OCI-LY7 (cell line): ENCODE data around the gene GALNT15.

ENCODE experiments used
- EZH2phosphoT487 ChIP-seq: fragments of 200-600 bp; sonication (generic); IDR thresholded peaks from 2 replicates; pipeline ENCODE4 v1.6.1; 2018; ENCODE audit warnings: low read depth, borderline replicate concordance, mild to moderate bottlenecking, mixed run types, antibody characterized with exemption, low read length, moderate library complexity, mixed read lengths
- TF ChIP-seq, protein P1 (sequence below): fragments of 200-600 bp; sonication (generic); conservative IDR thresholded peaks from 2 replicates; pipeline ENCODE4 v1.5.1; 2014; ENCODE audit warnings: mild to moderate bottlenecking, antibody characterized with exemption, low read length, moderate library complexity, mixed read lengths

DNA sequence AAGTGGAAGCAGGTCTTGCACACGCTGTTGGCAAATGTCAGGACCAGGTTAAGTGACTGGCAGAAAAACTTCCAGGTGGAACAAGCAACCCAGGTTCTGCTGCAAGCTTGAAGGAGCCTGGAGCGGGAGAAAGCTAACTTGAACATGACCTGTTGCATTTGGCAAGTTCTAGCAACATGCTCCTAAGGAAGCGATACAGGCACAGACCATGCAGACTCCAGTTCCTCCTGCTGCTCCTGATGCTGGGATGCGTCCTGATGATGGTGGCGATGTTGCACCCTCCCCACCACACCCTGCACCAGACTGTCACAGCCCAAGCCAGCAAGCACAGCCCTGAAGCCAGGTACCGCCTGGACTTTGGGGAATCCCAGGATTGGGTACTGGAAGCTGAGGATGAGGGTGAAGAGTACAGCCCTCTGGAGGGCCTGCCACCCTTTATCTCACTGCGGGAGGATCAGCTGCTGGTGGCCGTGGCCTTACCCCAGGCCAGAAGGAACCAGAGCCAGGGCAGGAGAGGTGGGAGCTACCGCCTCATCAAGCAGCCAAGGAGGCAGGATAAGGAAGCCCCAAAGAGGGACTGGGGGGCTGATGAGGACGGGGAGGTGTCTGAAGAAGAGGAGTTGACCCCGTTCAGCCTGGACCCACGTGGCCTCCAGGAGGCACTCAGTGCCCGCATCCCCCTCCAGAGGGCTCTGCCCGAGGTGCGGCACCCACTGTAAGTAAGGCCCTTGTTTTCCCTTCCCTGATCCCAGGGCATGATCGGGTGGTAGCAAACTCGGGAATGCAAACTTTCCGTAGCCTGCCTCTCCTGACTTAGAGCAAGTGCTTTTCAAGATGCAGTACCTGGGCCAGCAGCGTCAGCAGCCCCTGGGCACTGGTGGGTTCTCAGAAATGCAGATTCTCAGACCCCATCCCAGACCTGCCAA is 759 bp downstream of the GALNT15 start:
- TF ChIP-seq, protein P1, sequence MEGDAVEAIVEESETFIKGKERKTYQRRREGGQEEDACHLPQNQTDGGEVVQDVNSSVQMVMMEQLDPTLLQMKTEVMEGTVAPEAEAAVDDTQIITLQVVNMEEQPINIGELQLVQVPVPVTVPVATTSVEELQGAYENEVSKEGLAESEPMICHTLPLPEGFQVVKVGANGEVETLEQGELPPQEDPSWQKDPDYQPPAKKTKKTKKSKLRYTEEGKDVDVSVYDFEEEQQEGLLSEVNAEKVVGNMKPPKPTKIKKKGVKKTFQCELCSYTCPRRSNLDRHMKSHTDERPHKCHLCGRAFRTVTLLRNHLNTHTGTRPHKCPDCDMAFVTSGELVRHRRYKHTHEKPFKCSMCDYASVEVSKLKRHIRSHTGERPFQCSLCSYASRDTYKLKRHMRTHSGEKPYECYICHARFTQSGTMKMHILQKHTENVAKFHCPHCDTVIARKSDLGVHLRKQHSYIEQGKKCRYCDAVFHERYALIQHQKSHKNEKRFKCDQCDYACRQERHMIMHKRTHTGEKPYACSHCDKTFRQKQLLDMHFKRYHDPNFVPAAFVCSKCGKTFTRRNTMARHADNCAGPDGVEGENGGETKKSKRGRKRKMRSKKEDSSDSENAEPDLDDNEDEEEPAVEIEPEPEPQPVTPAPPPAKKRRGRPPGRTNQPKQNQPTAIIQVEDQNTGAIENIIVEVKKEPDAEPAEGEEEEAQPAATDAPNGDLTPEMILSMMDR: no peak
- no peak for TF ChIP-seq EZH2phosphoT487
